ENCODE data around the gene SECISBP2.

GRCh38 chr9:89342213-89342612 lies 23.9 kb downstream of the SECISBP2 start:
- no peak for TF ChIP-seq CTCF (IDR thresholded peaks at IDR 0.05)
- TF ChIP-seq POLR2A (IDR thresholded peaks at IDR 0.05) = no peak

Measured in body of pancreas (tissue), 4 donors.